GM13976 (cell line): ENCODE data around the gene UBE2E2.

Experiments used
- DNase-seq: peaks from one replicate; pipeline ENCODE4 v3.0.0; 2012; ENCODE audit warnings: low spot score
- CTCF ChIP-seq: IDR thresholded peaks from 2 replicates; pipeline ENCODE4 v1.5.1; 2012; ENCODE audit warnings: borderline replicate concordance, mild to moderate bottlenecking; ENCODE audit not compliant: insufficient read depth; ENCODE audit errors: extremely low read depth, missing control alignments, control extremely low read depth
- in situ Hi-C: fragments of 300-500 bp; cut with MboI; formaldehyde crosslinking; loops from one replicate; pipeline ENCODE4 v1.12.0; 2022; ENCODE audit warnings: low sequenced_read_pairs, mixed read lengths, inconsistent platforms; ENCODE audit not compliant: unreplicated experiment

The UBE2E2 gene

GRCh38 chr3:23390989-23391553 lies 187.9 kb downstream of the UBE2E2 start:
- in situ Hi-C loops, result no loop called here
- DNase-seq, result no peak
- TF ChIP-seq CTCF, result no peak

GRCh38 chr3:23395115-23395514 lies 192.0 kb downstream of the UBE2E2 start:
- no peak for DNase-seq
- in situ Hi-C loops, result no loop called here
- TF ChIP-seq CTCF, result no peak

- no peak for DNase-seq
- TF ChIP-seq CTCF, result no peak
- in situ Hi-C loops, result no loop called here
Observed at GRCh38 chr3:23396746-23397145, 193.6 kb downstream of the UBE2E2 start.

- no peak for DNase-seq
- in situ Hi-C loops, result no loop called here
- no peak for TF ChIP-seq CTCF
Observed at GRCh38 chr3:23399221-23399620, 196.1 kb downstream of the UBE2E2 start.

GRCh38 chr3:23402728-23403492 lies 199.8 kb downstream of the UBE2E2 start:
- TF ChIP-seq CTCF, result no peak
- DNase-seq, result no peak
- in situ Hi-C loops, result no loop called here

GRCh38 chr3:23404246-23404645 lies 201.1 kb downstream of the UBE2E2 start:
- no peak for TF ChIP-seq CTCF
- DNase-seq, result no peak
- in situ Hi-C loops, result no loop called here
